ENCODE results near the gene SPATS1. TPM values are rescaled to one million over a fixed set of nuclear protein-coding genes. Genes with fewer than 3 reads are reported as not detected.

Gene SPATS1
- polyA plus RNA-seq, 3 donors: not detected

DNA sequence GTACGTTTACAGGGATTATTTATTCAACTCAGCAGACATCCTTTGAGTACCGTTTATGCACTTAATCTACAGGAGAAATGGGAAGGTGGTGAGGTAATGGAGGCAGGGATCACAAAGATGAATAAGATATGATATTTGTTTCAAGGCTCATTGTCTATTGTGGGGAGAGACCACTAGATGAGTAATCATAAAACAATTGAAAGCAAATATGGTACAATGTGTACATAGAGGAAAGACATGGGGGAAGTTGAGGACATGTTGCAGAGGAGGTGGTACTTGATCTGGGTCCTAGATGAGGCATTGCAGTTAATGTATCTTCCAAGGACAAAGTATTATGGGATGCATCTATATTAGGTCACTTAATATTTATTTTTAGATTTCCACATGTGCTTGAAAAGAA lies 31.3 kb downstream of the SPATS1 start:
- WGBS, 3 donors: 38 to 66% (median 63%) methylated on average over 2 of the region's 2 CpGs
- H3K27ac ChIP-seq (ENCODE audit: low read depth, low read length): no peak overlapping the region

DNA sequence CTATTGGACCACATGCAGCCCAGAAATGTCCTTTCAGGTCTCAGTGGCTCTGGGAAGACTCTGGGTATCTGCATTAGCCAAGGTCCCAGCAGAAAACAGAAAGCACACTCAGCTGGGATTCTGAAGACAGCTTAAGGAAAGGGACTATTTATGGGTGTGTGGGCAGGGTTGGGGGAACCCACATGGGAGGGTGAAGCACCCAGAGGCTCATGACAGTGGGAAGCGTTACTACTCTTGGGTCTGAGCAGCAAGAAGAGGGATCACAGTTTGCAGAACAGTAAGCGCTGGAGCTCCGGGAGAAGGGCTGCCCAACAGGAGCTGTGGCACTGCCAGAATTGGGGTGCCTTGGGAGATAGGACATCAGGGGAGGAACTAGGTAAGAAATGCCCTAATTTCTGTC lies 32.6 kb downstream of the SPATS1 start:
- WGBS, 3 donors: 83 to 89% (median 84%) methylated on average over 3 of the region's 3 CpGs

GRCh38 chr6:44377484-44377883 lies 35.0 kb downstream of the SPATS1 start:
- 83 to 90% (median 84%) methylated on average over 3 of the region's 3 CpGs for WGBS, 3 donors
- H3K27ac ChIP-seq (ENCODE audit: low read depth, low read length): no peak overlapping the region

More for the DNA sequence above, 32.6 kb downstream of the SPATS1 start:
- H3K27ac ChIP-seq (ENCODE audit: low read depth, low read length): no peak overlapping the region

DNA sequence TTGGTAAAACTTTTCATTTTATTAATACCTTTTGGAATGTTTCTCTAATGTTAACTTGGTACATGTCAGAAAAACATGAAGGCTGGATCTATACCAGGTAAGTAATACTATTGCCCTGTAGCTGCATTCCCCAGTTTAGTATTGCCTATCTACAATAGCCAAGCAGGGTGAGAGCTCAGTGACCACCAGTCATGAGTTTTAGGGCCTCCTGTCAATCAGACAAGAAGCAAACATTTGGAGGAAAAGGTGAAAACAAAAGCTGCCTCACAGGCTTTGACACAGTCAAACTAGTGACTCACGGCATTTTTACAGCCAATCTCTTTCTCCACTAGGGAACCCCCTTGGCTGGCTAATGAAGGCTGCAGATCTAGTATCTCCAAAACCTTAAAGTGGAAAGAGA lies 35.5 kb downstream of the SPATS1 start:
- WGBS, 3 donors: 46 to 64% (median 61%) methylated on average over 1 of the region's 1 CpG
- H3K27ac ChIP-seq (ENCODE audit: low read depth, low read length): no peak overlapping the region

DNA sequence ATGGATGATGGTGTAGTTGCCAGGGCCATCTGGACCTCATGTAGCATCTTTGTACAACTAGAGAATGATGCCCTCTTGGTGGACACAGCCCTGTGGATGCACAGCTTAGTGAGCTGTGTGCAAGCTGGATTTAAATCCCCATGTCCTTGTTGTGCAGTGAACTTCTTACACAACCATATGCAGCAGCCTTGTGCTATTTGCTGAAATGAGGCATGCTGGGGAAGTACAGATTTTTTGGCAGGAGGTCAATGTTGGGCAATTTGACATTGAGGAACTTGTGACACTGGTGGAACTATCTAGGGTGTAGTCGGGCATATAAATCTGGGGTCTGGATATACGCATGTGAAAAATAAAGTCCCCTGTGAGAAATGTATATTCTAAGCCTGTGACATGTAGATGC lies 39.3 kb downstream of the SPATS1 start:
- 46 to 56% (median 54%) methylated on average over 2 of the region's 2 CpGs for WGBS, 3 donors
- H3K27ac ChIP-seq (ENCODE audit: low read depth, low read length): no peak overlapping the region

DNA sequence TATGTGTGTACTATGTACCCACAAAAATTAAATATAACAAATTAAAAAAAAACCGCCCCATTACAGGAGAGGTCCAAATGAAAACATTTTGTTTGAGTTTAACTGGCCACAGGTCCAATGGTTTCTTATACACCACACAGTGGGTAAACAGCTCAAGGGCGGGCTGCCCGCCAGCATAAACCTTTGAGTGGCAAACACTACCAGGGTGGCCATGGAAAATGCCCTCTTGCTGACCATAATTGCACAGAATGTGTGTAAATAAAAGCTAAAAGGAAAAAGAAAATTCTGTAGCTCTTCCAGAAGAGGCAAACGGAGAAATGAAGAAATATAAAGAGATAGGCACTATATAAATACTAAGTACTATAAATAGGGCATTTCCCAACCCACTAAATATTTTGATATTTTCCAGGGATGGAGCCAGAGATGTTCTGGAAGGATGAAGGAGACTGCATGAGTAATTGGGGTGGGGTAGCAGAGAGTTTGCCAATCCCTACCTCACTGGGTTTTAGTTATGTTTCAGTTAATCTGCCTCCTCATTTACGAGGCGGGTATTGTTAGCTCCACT lies 44.0 kb downstream of the SPATS1 start:
- WGBS, 3 donors: 38 to 69% (median 58%) methylated on average over 6 of the region's 6 CpGs
- no peak overlapping the region for H3K27ac ChIP-seq (ENCODE audit: low read depth, low read length)

DNA sequence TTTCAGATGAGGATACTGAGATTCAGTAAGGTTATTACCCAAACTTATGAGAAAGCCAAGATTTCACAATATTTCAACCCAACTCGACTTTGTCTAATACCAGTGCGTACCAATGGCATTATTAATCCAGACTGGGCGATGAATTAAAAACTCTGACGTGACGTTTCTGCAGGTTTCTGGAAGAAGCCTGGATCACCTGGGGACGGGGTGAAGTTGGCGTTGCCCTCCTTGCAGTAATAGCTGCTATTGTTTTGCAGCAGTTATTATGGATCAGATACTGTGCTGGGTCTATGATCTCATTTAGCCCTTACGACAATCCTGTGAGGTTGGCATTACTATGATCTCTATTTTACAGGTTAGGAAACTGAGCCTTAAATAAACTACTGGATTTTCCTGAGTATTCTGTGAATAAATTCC lies 44.5 kb downstream of the SPATS1 start:
- H3K27ac ChIP-seq (ENCODE audit: low read depth, low read length): peak overlapping the region; percentile 78
- 4 to 6% (median 5%) methylated on average over 8 of the region's 8 CpGs for WGBS, 3 donors

- 0% methylated on average over 55 to 56 of the region's 56 CpGs for WGBS, 3 donors
Measured at GRCh38 chr6:44387346-44388134, 45.1 kb downstream of the SPATS1 start, which contains the start of gene CDC5L. CDC5L (plus strand) TSS chr6:44387706; CDS start chr6:44387824, 118 bp downstream.

DNA sequence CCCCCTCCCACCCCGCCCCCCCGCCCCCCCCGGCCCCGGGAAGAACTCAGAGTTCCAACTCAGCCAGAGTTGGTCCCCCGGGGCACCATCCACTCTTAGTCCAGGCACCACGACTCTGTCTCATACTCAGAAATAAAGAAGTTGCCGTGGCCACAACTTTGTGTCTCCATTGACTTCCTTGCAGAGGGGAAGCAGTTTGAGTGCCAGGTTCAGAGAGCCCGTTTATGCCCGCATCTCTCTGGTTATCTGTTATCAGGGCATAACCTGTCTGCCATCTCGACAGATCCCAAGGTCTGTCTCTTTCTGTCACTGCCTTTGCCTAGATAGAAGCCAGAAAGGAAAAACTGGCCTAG lies 45.7 kb downstream of the SPATS1 start:
- 0 to 4% (median 1%) methylated on average over 7 to 10 of the region's 10 CpGs for WGBS, 3 donors
- H3K27ac ChIP-seq (ENCODE audit: low read depth, low read length): no peak overlapping the region

More at GRCh38 chr6:44387346-44388134, 45.1 kb downstream of the SPATS1 start, which contains the start of gene CDC5L:
- H3K27ac ChIP-seq (ENCODE audit: low read depth, low read length): peak within 1 kb of the TSS; percentile 84

DNA sequence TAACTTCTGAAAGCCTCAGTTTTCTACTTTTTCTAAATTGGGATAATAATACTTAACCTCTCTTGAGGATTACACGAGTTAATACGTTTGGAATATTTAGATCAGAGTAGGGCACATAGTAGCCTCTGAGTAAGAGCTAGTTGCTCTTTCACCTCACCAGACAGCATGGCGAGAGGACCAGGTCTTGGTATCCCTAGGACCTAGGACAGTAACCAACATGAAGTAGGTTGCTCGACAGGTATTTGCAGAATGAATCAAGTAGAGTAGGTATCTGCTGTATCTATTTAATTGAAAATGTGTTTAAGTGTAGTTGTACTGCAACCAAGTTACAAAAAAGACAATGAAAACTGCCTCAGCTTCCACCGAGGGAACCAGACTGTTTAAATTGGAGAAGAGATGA lies 46.4 kb downstream of the SPATS1 start:
- 55 to 74% (median 70%) methylated on average over 5 of the region's 5 CpGs for WGBS, 3 donors
- H3K27ac ChIP-seq (ENCODE audit: low read depth, low read length): no peak overlapping the region

DNA sequence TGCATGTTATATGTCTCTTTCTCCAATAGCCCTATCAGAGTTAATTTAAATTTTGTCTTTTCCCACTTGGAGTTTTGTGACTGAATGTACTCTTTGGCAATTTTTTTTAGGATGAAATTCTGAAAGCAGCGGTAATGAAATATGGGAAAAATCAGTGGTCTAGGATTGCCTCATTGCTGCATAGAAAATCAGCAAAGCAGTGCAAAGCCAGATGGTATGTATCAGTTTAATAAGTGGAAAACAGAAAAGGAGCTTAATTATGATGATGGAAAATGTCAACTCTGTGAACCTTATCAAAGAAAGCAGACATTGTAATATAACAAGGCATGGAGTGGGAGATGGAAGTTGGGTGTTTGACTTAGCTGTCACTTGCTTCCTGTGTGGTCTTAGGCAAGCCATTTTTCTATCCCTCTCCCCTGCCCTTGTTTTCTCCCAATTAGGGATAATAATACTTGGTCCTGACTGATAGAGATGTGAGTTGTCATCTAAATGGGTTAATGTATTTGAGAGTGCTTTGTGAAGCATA lies 47.8 kb downstream of the SPATS1 start:
- no peak overlapping the region for H3K27ac ChIP-seq (ENCODE audit: low read depth, low read length)
- 93 to 97% (median 94%) methylated on average over 1 of the region's 1 CpG for WGBS, 3 donors

Other genes starting within 250 kb of the SPATS1 start
- gene MRPL14, start 215.2 kb upstream of the SPATS1 start, polyA plus RNA-seq: 10 to 100 TPM; 23.2 to 54.9 (median 30.0) TPM
- gene TMEM63B, start 215.1 kb upstream of the SPATS1 start, polyA plus RNA-seq: 10 to 100 TPM in 2 of 3 donors, 1 to 10 TPM in 1; 8.6 to 18.8 (median 10.9) TPM
- 1 to 10 TPM in 2 of 3 donors, under 1 TPM in 1; 0.24 to 2.5 (median 2.0) TPM for gene CAPN11, start 183.8 kb upstream of the SPATS1 start, polyA plus RNA-seq
- gene MYMX, start 125.7 kb upstream of the SPATS1 start, polyA plus RNA-seq: 10 to 100 TPM in 1 of 3 donors, 1 to 10 TPM in 2; 1.2 to 20.5 (median 2.1) TPM
- gene SLC29A1, start 119.1 kb upstream of the SPATS1 start, polyA plus RNA-seq: 100 to 1,000 TPM in 1 of 3 donors, 10 to 100 TPM in 2; 50.7 to 253 (median 57.6) TPM
- 100 to 1,000 TPM; 452 to 676 (median 667) TPM for gene HSP90AB1, start 95.5 kb upstream of the SPATS1 start, polyA plus RNA-seq
- 10 to 100 TPM; 12.5 to 27.8 (median 26.7) TPM for gene SLC35B2, start 85.1 kb upstream of the SPATS1 start, polyA plus RNA-seq
- gene NFKBIE, start 77.1 kb upstream of the SPATS1 start, polyA plus RNA-seq: 1 to 10 TPM; 3.1 to 9.8 (median 4.9) TPM
- under 1 TPM in 1 of 3 donors, not detected in 2; 0.06 TPM for gene TMEM151B, start 72.2 kb upstream of the SPATS1 start, polyA plus RNA-seq
- gene AARS2, start 29.3 kb upstream of the SPATS1 start, polyA plus RNA-seq: 1 to 10 TPM; 3.1 to 4.9 (median 4.7) TPM
- 1 to 10 TPM; 6.5 to 8.4 (median 7.6) TPM for gene CDC5L, start 45.1 kb downstream of the SPATS1 start, polyA plus RNA-seq